ENCODE measurements around the gene SERPINA5.

Gene SERPINA5

DNA sequence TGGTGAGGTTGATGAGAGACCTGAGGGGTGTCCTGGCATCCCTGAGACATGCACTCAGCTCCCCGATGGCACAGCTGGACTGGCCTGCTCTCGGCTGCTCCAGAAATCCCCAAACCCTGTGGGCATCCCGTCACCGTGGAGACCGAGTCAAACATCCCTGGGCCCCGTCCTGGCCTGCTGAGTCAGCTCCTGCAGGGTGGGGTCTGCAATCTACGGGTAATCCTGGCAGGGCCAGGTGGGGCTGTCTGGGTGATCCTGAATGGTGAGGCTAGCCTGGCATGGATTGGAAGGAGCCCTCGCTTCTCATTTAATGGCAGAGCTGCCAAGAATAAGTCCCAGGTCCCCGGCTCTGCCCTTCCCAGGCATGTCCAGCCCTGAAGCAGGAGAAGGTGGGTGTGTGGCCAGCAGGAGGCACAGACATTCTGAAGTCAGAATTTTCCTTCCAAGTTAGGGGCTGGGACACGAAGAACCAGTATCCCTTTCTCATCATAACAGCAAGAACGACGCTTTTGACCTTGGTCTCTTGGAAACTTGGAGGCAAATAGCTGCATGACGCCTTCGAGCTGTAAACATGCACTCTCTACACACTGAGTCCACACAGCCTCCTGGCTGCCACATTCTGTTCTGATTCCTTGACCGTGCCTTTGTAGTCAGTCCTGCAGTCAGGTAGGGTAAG lies 37.6 kb upstream of the SERPINA5 start:
- TF ChIP-seq, protein P1, sequence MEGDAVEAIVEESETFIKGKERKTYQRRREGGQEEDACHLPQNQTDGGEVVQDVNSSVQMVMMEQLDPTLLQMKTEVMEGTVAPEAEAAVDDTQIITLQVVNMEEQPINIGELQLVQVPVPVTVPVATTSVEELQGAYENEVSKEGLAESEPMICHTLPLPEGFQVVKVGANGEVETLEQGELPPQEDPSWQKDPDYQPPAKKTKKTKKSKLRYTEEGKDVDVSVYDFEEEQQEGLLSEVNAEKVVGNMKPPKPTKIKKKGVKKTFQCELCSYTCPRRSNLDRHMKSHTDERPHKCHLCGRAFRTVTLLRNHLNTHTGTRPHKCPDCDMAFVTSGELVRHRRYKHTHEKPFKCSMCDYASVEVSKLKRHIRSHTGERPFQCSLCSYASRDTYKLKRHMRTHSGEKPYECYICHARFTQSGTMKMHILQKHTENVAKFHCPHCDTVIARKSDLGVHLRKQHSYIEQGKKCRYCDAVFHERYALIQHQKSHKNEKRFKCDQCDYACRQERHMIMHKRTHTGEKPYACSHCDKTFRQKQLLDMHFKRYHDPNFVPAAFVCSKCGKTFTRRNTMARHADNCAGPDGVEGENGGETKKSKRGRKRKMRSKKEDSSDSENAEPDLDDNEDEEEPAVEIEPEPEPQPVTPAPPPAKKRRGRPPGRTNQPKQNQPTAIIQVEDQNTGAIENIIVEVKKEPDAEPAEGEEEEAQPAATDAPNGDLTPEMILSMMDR (IDR thresholded peaks at IDR 0.05), result no peak
- Histone ChIP-seq H3K27me3 (peaks cover 7% of the 10 kb centered on the region), H3K4me1 (ENCODE audit: control insufficient read depth in 1 of 2, insufficient read depth in 1 of 2, low read depth in 1 of 2, low read length in 1 of 2) (no peaks in the 10 kb centered on the region), H3K27ac (no peak overlapping the region), H3K36me3 (no peaks in the 10 kb centered on the region), H3K4me3 (ENCODE audit: low read depth in 1 of 2, low read length in 1 of 2) (no peak overlapping the region), H3K9me3 (no peaks in the 10 kb centered on the region)

DNA sequence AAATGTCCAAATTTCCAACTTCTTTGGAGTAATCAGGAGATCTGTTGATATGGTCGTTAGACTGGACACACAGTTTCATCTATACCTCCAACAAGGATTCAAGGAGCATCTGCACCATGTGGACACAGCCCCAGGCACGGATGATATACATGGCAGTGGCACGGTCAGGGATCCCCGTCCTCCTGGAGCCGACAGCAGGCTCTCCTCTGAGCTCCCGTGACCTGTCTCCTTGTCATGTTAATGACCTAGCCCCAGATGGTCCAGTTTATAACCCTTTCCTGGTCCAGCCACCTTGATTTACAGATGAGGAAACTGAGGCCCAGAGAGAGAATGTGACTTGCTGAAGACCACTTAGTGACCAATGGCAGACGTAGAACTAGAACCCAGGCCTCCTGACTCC lies 36.5 kb upstream of the SERPINA5 start:
- Histone ChIP-seq H3K36me3 (no peaks in the 10 kb centered on the region), H3K4me1 (ENCODE audit: control insufficient read depth in 1 of 2, insufficient read depth in 1 of 2, low read depth in 1 of 2, low read length in 1 of 2) (no peaks in the 10 kb centered on the region), H3K4me3 (ENCODE audit: low read depth in 1 of 2, low read length in 1 of 2) (no peak overlapping the region), H3K9me3 (no peaks in the 10 kb centered on the region), H3K27ac (no peak overlapping the region), H3K27me3 (peaks cover 5% of the 10 kb centered on the region)
- TF ChIP-seq, protein P1 (IDR thresholded peaks at IDR 0.05), result no peak

DNA sequence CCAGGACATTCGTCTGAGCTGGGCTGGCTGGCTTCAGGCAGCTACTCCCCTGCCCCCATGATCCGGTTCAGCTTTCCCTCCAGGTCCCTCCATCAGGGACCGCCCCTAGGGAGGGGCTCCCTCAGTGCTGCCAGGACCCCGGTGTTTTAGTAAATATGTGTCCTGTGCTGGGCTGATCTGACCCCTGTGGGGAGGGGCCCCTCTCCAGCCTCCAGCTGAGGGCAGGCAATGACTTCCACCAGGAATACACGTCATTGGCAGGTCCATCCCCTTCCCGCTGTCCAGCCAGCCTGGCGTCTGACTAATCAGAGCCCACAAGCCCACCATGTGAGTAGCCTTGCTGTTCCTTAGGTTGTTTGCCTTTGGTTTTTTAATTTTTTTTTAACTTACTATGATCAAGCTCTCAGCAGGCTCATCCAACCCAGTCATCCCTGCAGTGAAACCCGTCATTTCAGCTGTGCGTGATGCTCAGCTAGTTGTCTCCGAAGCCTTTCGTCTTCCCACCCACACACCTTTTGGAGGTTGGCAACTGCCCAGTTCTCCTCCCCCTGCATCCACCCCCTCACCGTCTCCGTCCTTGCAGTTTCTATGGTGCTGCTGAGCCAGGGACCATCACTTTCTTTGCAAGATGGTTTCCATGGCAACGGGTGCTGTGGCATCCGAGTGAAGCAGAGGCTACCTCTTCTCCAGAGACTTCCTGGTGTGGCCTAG lies 35.9 kb upstream of the SERPINA5 start:
- Histone ChIP-seq H3K27me3 (peaks cover 5% of the 10 kb centered on the region), H3K4me3 (ENCODE audit: low read depth in 1 of 2, low read length in 1 of 2) (no peak overlapping the region), H3K4me1 (ENCODE audit: control insufficient read depth in 1 of 2, insufficient read depth in 1 of 2, low read depth in 1 of 2, low read length in 1 of 2) (no peaks in the 10 kb centered on the region), H3K9me3 (no peaks in the 10 kb centered on the region), H3K36me3 (no peaks in the 10 kb centered on the region), H3K27ac (no peak overlapping the region)
- TF ChIP-seq, protein P1 (IDR thresholded peaks at IDR 0.05), result no peak

DNA sequence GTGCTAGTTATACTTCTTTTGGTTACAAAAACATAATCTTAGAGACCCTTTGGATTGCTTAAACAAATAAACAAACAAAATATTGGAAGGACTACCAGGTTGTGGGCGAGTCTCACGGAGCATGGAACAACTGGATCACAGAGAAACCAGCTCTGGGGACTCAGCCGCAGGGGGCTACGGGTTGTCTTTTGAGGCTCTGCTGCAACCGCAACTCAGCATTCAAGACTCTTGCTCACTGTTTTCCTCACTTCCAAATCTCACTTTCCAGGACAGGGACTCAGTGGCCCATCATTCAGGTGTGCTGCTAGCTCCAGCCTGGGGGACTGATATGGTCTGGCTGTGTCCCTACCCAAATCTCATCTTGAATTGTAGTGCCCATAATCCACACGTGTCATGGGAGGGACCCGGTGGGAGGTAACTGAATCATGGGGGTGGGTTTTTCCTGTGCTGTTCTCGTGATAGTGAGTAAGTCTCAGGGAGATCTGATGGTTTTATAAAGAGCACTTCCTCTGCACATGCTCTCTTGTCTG lies 34.0 kb upstream of the SERPINA5 start:
- Histone ChIP-seq H3K27me3 (peaks cover 11% of the 10 kb centered on the region), H3K4me3 (ENCODE audit: low read depth in 1 of 2, low read length in 1 of 2) (no peak overlapping the region), H3K9me3 (no peaks in the 10 kb centered on the region), H3K4me1 (ENCODE audit: control insufficient read depth in 1 of 2, insufficient read depth in 1 of 2, low read depth in 1 of 2, low read length in 1 of 2) (no peaks in the 10 kb centered on the region), H3K27ac (no peak overlapping the region), H3K36me3 (no peaks in the 10 kb centered on the region)
- TF ChIP-seq, protein P1 (IDR thresholded peaks at IDR 0.05), result no peak

DNA sequence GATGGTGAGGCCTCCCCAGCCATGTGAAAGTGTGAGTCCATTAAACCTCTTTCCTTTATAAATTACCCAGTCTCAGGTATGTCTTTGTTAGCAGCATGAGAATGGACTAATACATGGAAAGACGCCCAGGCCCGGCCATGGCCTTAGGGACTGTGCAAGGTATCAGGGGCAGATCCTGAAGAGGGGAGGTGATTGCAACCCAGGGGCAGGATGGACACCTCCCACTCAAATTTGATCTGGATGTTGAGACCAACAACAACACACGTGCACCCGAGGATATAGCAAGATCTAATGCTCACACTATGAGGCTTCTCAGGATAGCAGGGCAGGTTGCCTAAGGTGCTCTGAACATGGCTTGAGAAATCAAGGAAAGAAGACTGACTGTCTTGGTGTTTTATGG lies 33.5 kb upstream of the SERPINA5 start:
- Histone ChIP-seq H3K9me3 (no peaks in the 10 kb centered on the region), H3K27ac (no peak overlapping the region), H3K4me1 (ENCODE audit: control insufficient read depth in 1 of 2, insufficient read depth in 1 of 2, low read depth in 1 of 2, low read length in 1 of 2) (no peaks in the 10 kb centered on the region), H3K36me3 (no peaks in the 10 kb centered on the region), H3K27me3 (peaks cover 11% of the 10 kb centered on the region), H3K4me3 (ENCODE audit: low read depth in 1 of 2, low read length in 1 of 2) (no peak overlapping the region)
- TF ChIP-seq, protein P1 (IDR thresholded peaks at IDR 0.05), result no peak

Data from neutrophil (primary cell).